GM19023 (cell line): ENCODE measurements around the gene LRRC45.

Source experiments
- ATAC-seq: cut with Tn5 transposase; IDR thresholded peaks from one replicate; pipeline ENCODE4 v1.9.1; 2021; ENCODE audit warnings: mild to moderate bottlenecking, moderate library complexity; ENCODE audit not compliant: unreplicated experiment

Gene LRRC45

GRCh38 chr17:82006468-82007227 is 16.5 kb upstream of the LRRC45 start:
- ATAC-seq, result no peak

- ATAC-seq, result no peak
These were observed 15.9 kb upstream of the LRRC45 start for GRCh38 chr17:82007228-82007494.

DNA sequence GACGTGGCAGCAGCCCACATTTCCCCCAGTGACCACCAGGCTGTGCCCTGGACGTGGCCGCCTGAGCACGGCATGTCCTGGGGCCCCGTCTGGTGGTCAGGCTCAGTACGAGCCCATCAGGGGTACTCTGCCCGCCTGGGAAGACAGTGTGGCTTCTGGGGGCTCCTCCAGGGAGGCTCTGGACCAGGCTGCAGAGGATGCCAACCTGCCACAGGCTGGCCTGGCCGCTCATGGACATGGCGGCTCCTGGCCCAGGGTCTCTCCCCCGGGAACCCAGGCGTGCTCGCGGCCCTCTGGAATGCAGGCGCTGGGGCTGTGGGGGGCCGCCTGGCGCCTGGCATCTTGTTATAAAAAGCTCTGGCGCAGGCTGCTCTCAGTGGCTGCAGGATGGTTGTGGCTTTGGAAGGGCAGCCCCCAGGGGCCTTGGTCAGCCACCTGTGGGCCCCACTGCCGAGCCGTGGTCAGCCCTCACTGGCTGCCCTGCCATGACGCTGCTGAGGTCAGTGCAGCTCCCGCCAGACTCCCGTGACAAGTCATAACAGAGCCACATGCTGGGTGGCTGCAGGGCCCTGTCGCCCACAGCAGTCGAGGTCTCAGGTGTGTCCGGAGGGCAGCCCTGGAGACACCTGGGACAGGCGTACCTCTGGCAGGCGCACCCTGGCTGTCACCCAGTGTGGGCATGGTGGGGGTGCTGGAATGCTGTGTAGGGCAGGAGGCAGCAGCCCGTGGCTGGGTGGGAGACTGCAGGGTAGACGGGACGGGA is 15.4 kb upstream of the LRRC45 start:
- no peak for ATAC-seq

- ATAC-seq, result no peak
These were observed 14.7 kb upstream of the LRRC45 start for GRCh38 chr17:82008258-82008940.

DNA sequence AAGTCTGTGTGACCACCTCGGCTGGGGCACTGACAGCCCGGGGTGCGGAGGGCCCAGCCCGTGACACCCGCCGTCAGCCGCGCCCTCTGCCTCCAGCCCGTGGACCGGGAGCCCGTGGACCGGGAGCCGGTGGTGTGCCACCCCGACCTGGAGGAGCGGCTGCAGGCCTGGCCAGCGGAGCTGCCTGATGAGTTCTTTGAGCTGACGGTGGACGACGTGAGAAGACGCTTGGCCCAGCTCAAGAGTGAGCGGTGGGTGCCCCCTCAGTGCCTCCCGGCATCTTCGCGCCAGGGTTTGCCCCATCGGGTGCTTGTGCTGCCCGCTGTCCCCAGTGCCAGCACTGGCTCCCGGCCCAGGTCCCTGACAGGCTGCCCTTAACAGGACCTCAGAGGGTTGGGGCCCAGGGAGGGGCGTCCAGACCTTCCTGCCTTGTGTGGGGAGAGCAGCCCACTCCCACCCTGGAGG is 14.1 kb upstream of the LRRC45 start:
- ATAC-seq, result no peak

DNA sequence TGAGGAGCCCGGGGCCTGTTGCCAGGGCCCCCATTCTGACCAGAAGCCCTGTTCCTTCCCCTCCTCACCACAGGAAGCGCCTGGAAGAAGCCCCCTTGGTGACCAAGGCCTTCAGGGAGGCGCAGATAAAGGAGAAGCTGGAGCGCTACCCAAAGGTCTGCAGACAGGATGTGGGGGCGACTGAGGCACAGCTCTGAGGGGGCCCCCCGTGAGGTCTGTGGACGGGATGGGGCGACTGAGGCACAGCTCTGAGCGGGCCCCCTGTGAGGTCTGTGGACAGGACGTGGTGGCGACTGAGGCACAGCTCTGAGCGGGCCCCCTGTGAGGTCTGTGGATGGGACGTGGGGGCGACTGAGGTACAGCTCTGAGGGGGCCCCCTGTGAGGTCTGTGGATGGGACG is 13.7 kb upstream of the LRRC45 start:
- no peak for ATAC-seq

DNA sequence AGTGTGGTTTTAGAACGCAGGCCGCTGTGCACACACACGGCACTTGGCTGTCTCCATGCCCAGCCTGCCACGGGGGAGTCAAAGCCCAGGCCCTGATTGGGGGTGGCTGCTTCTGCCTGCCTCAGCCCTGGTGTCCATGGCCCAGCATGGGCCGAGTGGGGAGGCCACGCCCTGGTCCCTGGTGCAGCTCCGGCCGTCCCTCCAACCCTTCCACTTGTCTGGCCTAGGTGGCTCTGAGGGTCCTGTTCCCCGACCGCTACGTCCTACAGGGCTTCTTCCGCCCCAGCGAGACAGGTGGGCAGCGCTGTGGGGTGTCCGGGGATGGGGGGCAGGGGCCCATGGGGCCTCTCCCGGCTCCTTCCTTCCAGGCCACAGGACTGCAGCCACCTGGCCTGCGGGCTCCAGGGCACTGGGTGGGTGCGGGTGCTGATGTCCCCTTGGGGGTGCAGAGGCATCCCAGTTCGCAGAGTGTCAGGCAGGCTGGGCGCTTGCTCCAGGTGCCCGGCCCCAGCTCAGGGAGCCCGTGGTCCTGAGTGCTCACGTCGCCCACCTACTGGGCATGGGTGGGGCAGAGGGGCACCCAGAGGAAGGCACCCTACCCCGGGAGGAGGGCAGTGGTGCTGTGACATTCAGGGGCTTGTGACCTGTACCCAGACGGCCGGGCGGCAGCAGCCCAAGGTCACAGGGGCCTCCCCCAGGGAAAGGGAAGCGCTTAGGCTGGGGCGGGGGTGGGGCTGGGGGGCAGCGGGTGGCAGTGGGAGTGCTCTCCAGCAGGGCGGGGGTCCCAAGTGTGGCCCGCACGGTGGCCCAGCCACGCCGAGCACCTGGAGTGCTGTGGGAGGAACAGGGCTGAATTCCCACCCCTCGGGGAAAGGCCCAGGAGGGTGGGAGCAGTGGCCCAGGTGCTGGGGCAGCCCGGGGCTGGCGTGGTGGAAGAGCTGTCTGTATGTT is 12.3 kb upstream of the LRRC45 start:
- ATAC-seq, result no peak

GRCh38 chr17:82011617-82012187 is 11.4 kb upstream of the LRRC45 start:
- ATAC-seq, result no peak

DNA sequence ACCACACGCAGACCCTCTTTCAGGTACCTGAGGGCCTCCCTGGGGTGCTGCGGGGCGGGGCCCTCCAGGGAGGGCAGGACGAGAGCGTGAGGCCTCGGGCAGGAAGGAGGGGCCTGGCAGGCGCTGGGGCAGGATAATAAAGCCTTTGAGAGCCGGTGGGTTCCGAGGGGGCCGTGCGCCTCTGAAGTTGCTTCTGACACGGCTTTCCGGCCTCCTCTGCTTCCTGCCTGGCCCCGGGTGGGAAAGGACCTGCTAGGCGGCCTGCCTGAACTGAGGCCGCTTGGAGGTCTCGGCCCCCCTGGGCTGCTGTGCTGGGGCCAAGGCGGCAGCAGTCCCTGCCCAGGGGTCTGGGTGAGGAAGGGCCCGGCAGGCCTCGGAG is 10.9 kb upstream of the LRRC45 start:
- ATAC-seq, result no peak

- ATAC-seq, result no peak
These were observed 10.3 kb upstream of the LRRC45 start for GRCh38 chr17:82012640-82013295.

DNA sequence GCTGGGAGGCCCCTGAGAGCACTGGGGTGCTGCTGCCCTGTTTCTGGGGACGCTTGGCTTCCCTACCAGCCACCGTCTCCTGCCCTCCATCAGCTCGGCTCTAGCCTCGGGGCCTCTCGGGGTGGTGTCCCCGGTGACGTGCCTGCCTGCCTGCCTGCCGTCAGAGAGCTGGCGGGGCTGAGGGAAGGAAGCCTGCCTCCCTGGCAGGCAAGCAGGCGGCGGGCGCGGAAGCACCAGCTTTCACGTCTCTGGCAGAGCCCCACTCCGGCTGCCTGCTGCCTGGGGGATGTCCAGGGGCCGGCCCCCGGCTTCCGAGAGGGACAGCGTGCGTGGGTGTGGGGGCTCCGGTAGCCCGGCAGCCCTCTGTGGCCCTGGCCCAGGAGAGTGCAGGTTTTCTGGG is 9.8 kb upstream of the LRRC45 start:
- no peak for ATAC-seq

DNA sequence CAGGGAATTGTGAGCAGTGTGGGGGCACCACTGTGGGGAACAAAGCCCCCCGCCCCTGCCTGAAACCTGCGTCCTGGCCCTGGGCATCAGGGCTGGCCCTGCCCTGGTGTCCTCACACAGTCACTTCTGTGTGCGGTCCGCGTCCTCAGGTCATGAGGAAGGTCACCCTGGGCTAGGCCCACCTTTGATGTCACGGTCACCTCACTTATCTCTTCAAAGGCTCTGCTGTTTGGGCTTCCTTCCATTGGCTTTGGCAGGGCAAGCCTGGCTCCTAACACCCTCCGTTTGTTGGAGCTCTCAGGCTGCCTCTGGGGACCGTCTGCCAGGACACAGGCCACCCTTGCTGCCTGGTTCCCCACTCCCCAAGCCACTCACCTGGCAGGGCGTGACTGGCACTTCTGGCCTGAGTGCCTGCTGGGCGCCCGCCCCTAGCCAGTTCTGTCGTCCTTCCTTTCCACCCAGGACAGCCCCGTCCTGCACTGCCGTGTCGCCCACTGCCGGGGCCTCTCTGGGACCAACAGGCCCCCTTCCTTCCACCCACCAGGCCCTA is 9.3 kb upstream of the LRRC45 start:
- ATAC-seq, result no peak

- ATAC-seq, result no peak
These were observed 8.7 kb upstream of the LRRC45 start for GRCh38 chr17:82014432-82014831.

DNA sequence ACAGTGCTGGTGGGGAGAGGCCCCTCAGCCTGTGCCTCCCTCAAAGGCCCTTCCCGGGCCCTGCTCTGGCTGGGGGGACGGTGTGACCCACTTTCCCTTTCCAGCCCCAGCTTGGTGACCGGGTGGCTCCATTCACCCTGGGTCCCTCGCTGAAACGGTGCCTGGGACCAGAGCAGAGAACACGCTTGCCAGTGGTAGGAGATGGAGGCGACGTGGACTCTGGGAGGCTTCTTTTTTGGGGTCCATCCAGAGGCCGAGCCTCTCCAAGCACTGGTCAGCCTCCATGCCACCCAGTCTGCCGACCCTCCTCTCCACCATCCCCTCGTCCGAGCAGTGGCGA is 8.2 kb upstream of the LRRC45 start:
- ATAC-seq, result no peak

DNA sequence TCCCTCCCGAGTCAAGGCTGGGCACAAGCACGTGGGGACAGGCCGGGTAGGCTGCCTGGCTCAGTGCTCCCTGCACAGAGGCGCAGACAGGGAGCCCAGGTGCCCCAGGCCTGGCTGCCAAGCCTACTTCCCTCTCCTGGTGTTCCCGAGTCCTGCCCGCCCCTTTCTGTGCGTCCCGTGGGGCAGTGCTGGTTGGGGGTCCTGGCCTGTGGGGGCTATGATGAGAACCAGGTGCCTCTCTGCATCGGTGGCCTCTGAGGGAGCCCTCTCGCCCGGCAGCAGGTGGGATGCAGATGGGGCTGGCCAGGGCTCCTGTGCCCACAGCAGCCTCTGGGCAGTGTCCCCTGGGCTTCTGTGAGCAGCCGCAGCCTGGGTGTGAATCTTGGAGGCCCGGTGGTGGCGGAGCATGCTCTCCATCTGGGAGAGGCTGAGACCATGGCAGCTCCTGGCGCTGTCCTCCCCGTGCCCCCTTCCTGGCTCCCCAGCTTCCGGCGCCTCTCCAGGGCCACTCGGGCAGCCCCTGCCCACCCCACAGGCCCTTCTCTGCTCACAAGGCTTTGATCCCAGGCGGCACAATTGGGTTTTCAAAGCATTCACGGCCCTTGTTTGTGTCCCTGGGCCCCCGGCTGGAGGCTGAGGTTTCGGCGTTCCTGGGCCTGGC is 7.7 kb upstream of the LRRC45 start:
- no peak for ATAC-seq

- ATAC-seq, result no peak
These were observed 6.8 kb upstream of the LRRC45 start for GRCh38 chr17:82016061-82016874.

GRCh38 chr17:82016875-82017459 is 6.1 kb upstream of the LRRC45 start:
- no peak for ATAC-seq

- no peak for ATAC-seq
These were observed 5.4 kb upstream of the LRRC45 start for GRCh38 chr17:82017612-82018151.
